HEK293 (cell line): ENCODE data around the gene TMEM128.

ENCODE experiments used
- BCL11A ChIP-seq: fragments of 450-650 bp; formaldehyde crosslinking; IDR thresholded peaks from 2 replicates; pipeline ENCODE4 v1.5.1; 2016; ENCODE audit warnings: low read depth, missing biosample characterization, missing genetic modification characterization
- KLF9 ChIP-seq: fragments of 450-650 bp; formaldehyde crosslinking; IDR thresholded peaks from 2 replicates; pipeline ENCODE4 v1.5.1; 2016; ENCODE audit warnings: missing biosample characterization, missing genetic modification characterization, low read depth
- SCRT2 ChIP-seq: fragments of 450-650 bp; formaldehyde crosslinking; IDR thresholded peaks from 2 replicates; pipeline ENCODE4 v1.5.1; 2016; ENCODE audit warnings: missing biosample characterization, missing genetic modification characterization
- ZNF140 ChIP-seq: fragments of 450-650 bp; formaldehyde crosslinking; IDR thresholded peaks from 2 replicates; pipeline ENCODE4 v1.5.1; 2016; ENCODE audit warnings: missing biosample characterization, missing genetic modification characterization
- ZNF184 ChIP-seq: fragments of 450-650 bp; IDR thresholded peaks from 2 replicates; pipeline ENCODE4 v1.5.1; 2018; ENCODE audit warnings: missing biosample characterization, mild to moderate bottlenecking, missing genetic modification characterization
- ZNF19 ChIP-seq: fragments of 450-650 bp; formaldehyde crosslinking; IDR thresholded peaks from 2 replicates; pipeline ENCODE4; 2016; ENCODE audit warnings: missing biosample characterization, missing genetic modification characterization, low read depth
- ZNF324 ChIP-seq: fragments of 450-650 bp; formaldehyde crosslinking; IDR thresholded peaks from 2 replicates; pipeline ENCODE4 v1.5.1; 2016; ENCODE audit warnings: missing biosample characterization, missing genetic modification characterization
- ZNF560 ChIP-seq: fragments of 450-650 bp; formaldehyde crosslinking; IDR thresholded peaks from 2 replicates; pipeline ENCODE4 v1.5.1; 2017; ENCODE audit warnings: missing biosample characterization, missing genetic modification characterization, borderline replicate concordance
- ZNF664 ChIP-seq: fragments of 450-650 bp; formaldehyde crosslinking; IDR thresholded peaks from 2 replicates; pipeline ENCODE4 v1.5.1; 2016; ENCODE audit warnings: missing biosample characterization, missing genetic modification characterization
- TF ChIP-seq, protein P1 (sequence below): fragments of 450-650 bp; formaldehyde crosslinking; IDR thresholded peaks from 2 replicates; pipeline ENCODE4 v1.5.1; 2016; ENCODE audit warnings: missing biosample characterization, missing genetic modification characterization
- TF ChIP-seq, protein P2 (sequence below): fragments of 450-650 bp; formaldehyde crosslinking; IDR thresholded peaks from 2 replicates; pipeline ENCODE4 v1.5.1; 2016; ENCODE audit warnings: missing biosample characterization, missing genetic modification characterization, low read depth
- TF ChIP-seq, protein P3 (sequence below): fragments of 450-650 bp; formaldehyde crosslinking; IDR thresholded peaks from 2 replicates; pipeline ENCODE4 v1.5.1; 2016; ENCODE audit warnings: missing biosample characterization, missing genetic modification characterization

DNA sequence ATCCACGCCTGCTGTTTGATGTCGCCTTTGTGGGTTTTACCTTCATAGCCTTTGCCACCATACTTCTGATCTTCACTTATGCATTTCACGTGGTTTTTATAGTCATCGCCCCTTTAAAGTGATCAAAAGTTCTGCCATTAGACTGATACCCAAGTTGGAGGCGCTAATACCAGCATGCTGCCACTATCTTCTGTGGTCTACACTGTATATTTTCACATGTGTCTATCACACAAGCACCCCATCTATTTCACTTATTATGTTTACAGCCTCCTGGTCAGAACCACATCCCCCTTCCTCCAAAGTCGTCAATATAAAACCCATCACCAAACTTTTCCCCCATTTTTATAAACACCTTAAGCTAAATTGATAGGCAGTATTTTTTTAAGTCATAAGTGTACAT is 33.8 kb upstream of the TMEM128 start:
- TF ChIP-seq, protein P1, sequence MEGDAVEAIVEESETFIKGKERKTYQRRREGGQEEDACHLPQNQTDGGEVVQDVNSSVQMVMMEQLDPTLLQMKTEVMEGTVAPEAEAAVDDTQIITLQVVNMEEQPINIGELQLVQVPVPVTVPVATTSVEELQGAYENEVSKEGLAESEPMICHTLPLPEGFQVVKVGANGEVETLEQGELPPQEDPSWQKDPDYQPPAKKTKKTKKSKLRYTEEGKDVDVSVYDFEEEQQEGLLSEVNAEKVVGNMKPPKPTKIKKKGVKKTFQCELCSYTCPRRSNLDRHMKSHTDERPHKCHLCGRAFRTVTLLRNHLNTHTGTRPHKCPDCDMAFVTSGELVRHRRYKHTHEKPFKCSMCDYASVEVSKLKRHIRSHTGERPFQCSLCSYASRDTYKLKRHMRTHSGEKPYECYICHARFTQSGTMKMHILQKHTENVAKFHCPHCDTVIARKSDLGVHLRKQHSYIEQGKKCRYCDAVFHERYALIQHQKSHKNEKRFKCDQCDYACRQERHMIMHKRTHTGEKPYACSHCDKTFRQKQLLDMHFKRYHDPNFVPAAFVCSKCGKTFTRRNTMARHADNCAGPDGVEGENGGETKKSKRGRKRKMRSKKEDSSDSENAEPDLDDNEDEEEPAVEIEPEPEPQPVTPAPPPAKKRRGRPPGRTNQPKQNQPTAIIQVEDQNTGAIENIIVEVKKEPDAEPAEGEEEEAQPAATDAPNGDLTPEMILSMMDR: no peak
- TF ChIP-seq KLF9 (tag by site-specific recombination) (no peak), ZNF140 (tag by site-specific recombination) (no peak), SCRT2 (tag by site-specific recombination) (no peak), ZNF664 (tag by site-specific recombination) (no peak), ZNF560 (tag by site-specific recombination) (no peak), ZNF324 (tag by site-specific recombination) (no peak), ZNF184 (no peak), ZNF19 (tag by site-specific recombination) (no peak), BCL11A (tag by site-specific recombination) (no peak)
- TF ChIP-seq, protein P2, sequence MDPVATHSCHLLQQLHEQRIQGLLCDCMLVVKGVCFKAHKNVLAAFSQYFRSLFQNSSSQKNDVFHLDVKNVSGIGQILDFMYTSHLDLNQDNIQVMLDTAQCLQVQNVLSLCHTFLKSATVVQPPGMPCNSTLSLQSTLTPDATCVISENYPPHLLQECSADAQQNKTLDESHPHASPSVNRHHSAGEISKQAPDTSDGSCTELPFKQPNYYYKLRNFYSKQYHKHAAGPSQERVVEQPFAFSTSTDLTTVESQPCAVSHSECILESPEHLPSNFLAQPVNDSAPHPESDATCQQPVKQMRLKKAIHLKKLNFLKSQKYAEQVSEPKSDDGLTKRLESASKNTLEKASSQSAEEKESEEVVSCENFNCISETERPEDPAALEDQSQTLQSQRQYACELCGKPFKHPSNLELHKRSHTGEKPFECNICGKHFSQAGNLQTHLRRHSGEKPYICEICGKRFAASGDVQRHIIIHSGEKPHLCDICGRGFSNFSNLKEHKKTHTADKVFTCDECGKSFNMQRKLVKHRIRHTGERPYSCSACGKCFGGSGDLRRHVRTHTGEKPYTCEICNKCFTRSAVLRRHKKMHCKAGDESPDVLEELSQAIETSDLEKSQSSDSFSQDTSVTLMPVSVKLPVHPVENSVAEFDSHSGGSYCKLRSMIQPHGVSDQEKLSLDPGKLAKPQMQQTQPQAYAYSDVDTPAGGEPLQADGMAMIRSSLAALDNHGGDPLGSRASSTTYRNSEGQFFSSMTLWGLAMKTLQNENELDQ: no peak
- TF ChIP-seq, protein P3, sequence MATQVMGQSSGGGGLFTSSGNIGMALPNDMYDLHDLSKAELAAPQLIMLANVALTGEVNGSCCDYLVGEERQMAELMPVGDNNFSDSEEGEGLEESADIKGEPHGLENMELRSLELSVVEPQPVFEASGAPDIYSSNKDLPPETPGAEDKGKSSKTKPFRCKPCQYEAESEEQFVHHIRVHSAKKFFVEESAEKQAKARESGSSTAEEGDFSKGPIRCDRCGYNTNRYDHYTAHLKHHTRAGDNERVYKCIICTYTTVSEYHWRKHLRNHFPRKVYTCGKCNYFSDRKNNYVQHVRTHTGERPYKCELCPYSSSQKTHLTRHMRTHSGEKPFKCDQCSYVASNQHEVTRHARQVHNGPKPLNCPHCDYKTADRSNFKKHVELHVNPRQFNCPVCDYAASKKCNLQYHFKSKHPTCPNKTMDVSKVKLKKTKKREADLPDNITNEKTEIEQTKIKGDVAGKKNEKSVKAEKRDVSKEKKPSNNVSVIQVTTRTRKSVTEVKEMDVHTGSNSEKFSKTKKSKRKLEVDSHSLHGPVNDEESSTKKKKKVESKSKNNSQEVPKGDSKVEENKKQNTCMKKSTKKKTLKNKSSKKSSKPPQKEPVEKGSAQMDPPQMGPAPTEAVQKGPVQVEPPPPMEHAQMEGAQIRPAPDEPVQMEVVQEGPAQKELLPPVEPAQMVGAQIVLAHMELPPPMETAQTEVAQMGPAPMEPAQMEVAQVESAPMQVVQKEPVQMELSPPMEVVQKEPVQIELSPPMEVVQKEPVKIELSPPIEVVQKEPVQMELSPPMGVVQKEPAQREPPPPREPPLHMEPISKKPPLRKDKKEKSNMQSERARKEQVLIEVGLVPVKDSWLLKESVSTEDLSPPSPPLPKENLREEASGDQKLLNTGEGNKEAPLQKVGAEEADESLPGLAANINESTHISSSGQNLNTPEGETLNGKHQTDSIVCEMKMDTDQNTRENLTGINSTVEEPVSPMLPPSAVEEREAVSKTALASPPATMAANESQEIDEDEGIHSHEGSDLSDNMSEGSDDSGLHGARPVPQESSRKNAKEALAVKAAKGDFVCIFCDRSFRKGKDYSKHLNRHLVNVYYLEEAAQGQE (tag by site-specific recombination): no peak
